Testis (tissue), 3 donors: ENCODE data around the gene OLFM4. TPM values are rescaled to one million over a fixed set of nuclear protein-coding genes. Genes with fewer than 3 reads are reported as not detected.

Source experiments
- DNase-seq: peaks from one replicate; pipeline ENCODE4 v3.0.0-alpha.2; 2019
- H3K27ac ChIP-seq, 2 donors: fragments of 200-600 bp; sonication (generic); one replicate each; pipeline ENCODE4 v1.5.1; 2019
- H3K27me3 ChIP-seq: fragments of 200-600 bp; sonication (generic); one replicate; pipeline ENCODE4 v1.5.1; 2019
- H3K36me3 ChIP-seq: fragments of 200-600 bp; sonication (generic); one replicate; pipeline ENCODE4 v1.5.1; 2017; ENCODE audit warnings: low read depth; ENCODE audit errors: missing control alignments
- H3K4me1 ChIP-seq: fragments of 200-600 bp; sonication (generic); one replicate; pipeline ENCODE4 v1.5.1; 2019
- H3K4me3 ChIP-seq, 2 donors: fragments of 200-600 bp; sonication (generic); one replicate each; pipeline ENCODE4 v1.5.1; 2017 to 2019
- H3K9me3 ChIP-seq: fragments of 200-600 bp; sonication (generic); one replicate; pipeline ENCODE4 v1.5.1; 2017
- CTCF ChIP-seq, 3 experiments: fragments of 450-650 bp in 2 of 3; fragments of 200-600 bp in 1 of 3; sonication (generic) in 1 of 3; IDR thresholded peaks; one replicate each; pipeline ENCODE4 v1.5.1; 2016 to 2019; ENCODE audit warnings: antibody characterized with exemption in 3 of 3, mild to moderate bottlenecking in 2 of 3, moderate library complexity in 1 of 3
- POLR2A ChIP-seq: fragments of 450-650 bp; IDR thresholded peaks from one replicate; pipeline ENCODE4 v1.6.1; 2017; ENCODE audit warnings: antibody characterized with exemption, mild to moderate bottlenecking, moderate library complexity
- WGBS, 2 donors: methylation state at CpG; one replicate each; pipeline ENCODE4 v1.1.5; 2018; 5-methylcytosine and 5-hydroxymethylcytosine counted together
- intact Hi-C: fragments of 100-400 bp; cut with DNase I; formaldehyde crosslinking; loops from one replicate; pipeline ENCODE4 v1.15.1; 2023; ENCODE audit warnings: low total_unique reads
- polyA plus RNA-seq: library from polyadenylated mRNA; stranded (reverse); fragments of 350-450 nt; fragmentation: Illumina TruSeq; extraction: RNeasy Lipid Tissue Mini Kit (QIAGEN cat#74804); gene quantifications from one replicate; pipeline ENCODE4 v1.2.3, GENCODE V29; 2014; ENCODE audit warnings: low read depth, low replicate concordance; ENCODE audit not compliant: insufficient read depth
- total RNA-seq, 2 donors: library from RNA; depleted of rRNA; stranded (reverse); fragments of >200 nt; gene quantifications; one replicate each; pipeline ENCODE4 v1.2.3, GENCODE V29; 2016

OLFM4 gene
- total and polyA plus RNA-seq, 3 donors from 2014 or later, result 0.08 to 4.8 (median 0.19) TPM

- no peaks in the 10 kb centered on the region for H3K9me3 ChIP-seq
- no peak for DNase-seq
- intact Hi-C loops, result no loop called here
- WGBS, 2 donors, result 70 to 71% methylated on average over 13 of the region's 13 CpGs
- H3K27me3 ChIP-seq, result no peaks in the 10 kb centered on the region
- H3K4me3 ChIP-seq, result no peak overlapping the region
- TF ChIP-seq POLR2A (no peak), CTCF (IDR thresholded peaks at IDR 0.05) (no peak)
- H3K36me3 ChIP-seq, result no peaks in the 10 kb centered on the region
- H3K4me1 ChIP-seq, result no peaks in the 10 kb centered on the region
- no peak overlapping the region for H3K27ac ChIP-seq
These were observed 37.1 kb upstream of the OLFM4 start for GRCh38 chr13:52991344-52992020.

GRCh38 chr13:52992110-52992509 lies 36.5 kb upstream of the OLFM4 start:
- no peak for DNase-seq
- TF ChIP-seq CTCF (IDR thresholded peaks at IDR 0.05), result no peak
- TF ChIP-seq POLR2A, result no peak
- H3K36me3 ChIP-seq, result no peaks in the 10 kb centered on the region
- H3K4me1 ChIP-seq, result no peaks in the 10 kb centered on the region
- no peak overlapping the region for H3K27ac ChIP-seq
- no peaks in the 10 kb centered on the region for H3K9me3 ChIP-seq
- H3K27me3 ChIP-seq, result no peaks in the 10 kb centered on the region
- no peak overlapping the region for H3K4me3 ChIP-seq
- 66 to 78% methylated on average over 11 of the region's 11 CpGs for whole genome bisulfite sequencing, 2 donors
- intact Hi-C loops, result no loop called here

GRCh38 chr13:52994051-52994450 lies 34.6 kb upstream of the OLFM4 start:
- Histone ChIP-seq H3K36me3 (no peaks in the 10 kb centered on the region), H3K4me1 (no peaks in the 10 kb centered on the region), H3K9me3 (no peaks in the 10 kb centered on the region), H3K27me3 (no peaks in the 10 kb centered on the region), H3K27ac (no peak overlapping the region), H3K4me3 (no peak overlapping the region)
- intact Hi-C loops, result no loop called here
- 72 to 83% methylated on average over 2 of the region's 2 CpGs for WGBS, 2 donors
- TF ChIP-seq POLR2A (no peak), CTCF (IDR thresholded peaks at IDR 0.05) (no peak)
- no peak for DNase-seq

GRCh38 chr13:52994865-52995264 lies 33.7 kb upstream of the OLFM4 start:
- Histone ChIP-seq H3K4me1 (no peaks in the 10 kb centered on the region), H3K9me3 (no peaks in the 10 kb centered on the region), H3K4me3 (no peak overlapping the region), H3K27me3 (no peaks in the 10 kb centered on the region), H3K36me3 (no peaks in the 10 kb centered on the region), H3K27ac (no peak overlapping the region)
- TF ChIP-seq CTCF (IDR thresholded peaks at IDR 0.05), result no peak
- no peak for TF ChIP-seq POLR2A
- intact Hi-C loops, result no loop called here
- no peak for DNase-seq
- WGBS, 2 donors, result 93 to 100% methylated on average over 1 of the region's 1 CpG

GRCh38 chr13:52995946-52996345 lies 32.7 kb upstream of the OLFM4 start:
- no peak for DNase-seq
- intact Hi-C loops, result no loop called here
- H3K27ac ChIP-seq, result no peak overlapping the region
- H3K36me3 ChIP-seq, result no peaks in the 10 kb centered on the region
- no peaks in the 10 kb centered on the region for H3K9me3 ChIP-seq
- no peak overlapping the region for H3K4me3 ChIP-seq
- no peaks in the 10 kb centered on the region for H3K27me3 ChIP-seq
- H3K4me1 ChIP-seq, result no peaks in the 10 kb centered on the region
- WGBS, 2 donors, result 88 to 92% methylated on average over 2 of the region's 2 CpGs
- no peak for TF ChIP-seq CTCF (IDR thresholded peaks at IDR 0.05)
- no peak for TF ChIP-seq POLR2A
